ENCODE results near the gene STAP2.

GRCh38 chr19:4376991-4377781 lies 38.6 kb upstream of the STAP2 start:
- TF ChIP-seq POLR2AphosphoS5 (IDR thresholded peaks at IDR 0.05; ENCODE audit: borderline replicate concordance, low read depth, low read length), result no peak
- TF ChIP-seq EZH2 (IDR thresholded peaks at IDR 0.05), result no peak
